ENCODE data around the gene PROSER2. TPM values are rescaled to one million over a fixed set of nuclear protein-coding genes. Genes with fewer than 3 reads are reported as not detected.
A peak's percentile ranks its signal among the peaks of the same experiment; 100 is the strongest.

PROSER2 gene
- polyA plus RNA-seq, 2 of the 4 experiments (the other 2 are of a cell fraction): 10.1 to 14.4 TPM

DNA sequence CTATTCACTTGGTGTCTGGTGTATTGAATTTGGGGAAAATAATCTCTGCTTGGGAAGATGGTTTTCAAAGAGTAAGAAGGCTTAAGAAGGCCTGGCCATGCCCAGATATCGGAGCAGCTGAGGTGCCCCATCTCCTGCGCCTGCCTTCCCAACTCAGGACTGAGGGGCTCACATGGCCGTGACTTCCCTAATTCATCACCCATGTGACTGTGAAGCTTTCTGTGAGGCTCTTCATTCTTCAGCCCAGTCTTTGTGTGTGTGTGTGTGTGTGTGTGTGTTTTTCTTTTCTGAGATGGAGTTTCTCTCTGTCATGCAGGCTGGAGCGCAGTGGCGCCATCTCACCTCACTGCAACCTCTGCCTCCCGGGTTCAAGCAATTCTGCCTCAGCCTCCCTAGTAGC lies 53.2 kb downstream of the PROSER2 start (continued):
- no peak for TF ChIP-seq MAFK (IDR thresholded peaks at IDR 0.05; ENCODE audit: partially characterized antibody)

DNA sequence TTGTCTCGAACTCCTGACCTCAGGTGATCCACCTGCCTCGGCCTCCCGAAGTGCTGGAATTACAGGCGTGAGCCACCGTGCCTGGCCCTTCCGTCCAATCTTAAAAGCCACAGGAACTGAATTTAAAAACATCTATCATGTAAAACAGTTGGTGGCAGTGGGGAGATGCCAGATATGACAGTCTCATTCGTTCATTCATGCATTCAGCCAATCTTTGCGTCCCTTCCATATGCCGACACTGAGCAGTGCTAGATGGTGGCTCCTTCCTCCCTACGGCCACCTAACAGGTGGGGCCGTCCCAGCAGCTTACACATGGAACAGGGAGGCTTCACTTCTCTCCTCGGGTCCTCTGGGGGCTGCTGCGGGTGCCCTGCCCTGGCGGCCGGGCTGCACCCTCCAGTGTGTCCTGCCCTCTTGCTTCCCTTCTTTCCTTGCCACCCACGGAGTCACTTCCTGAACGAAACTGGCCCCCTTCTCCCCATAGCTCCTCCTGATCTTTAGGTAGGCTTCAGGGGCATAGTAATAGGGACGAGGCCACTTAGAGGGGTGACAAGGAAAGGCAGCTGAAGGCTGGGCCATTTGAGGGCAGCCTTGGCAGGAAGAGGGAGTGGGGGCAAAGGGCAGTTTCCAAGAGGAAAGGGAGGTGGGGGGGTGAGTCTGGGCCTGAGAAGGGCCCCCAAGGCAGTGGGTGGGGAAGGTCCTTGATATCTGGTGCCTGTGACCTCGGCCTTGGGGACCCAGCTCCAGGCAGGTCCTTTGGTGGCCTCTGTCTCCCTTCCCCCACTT lies 53.8 kb downstream of the PROSER2 start:
- FAIRE-seq: no peak
- Histone ChIP-seq H3K9me3 (no peaks in the 10 kb centered on the region), H3K27ac (peak overlapping the region; percentile 82 to 92), H3K4me1 (peaks cover 47% of the 10 kb centered on the region), H3K4me2 (0 out of 3 replicates have a peak overlapping the region, but pooled peaks have one; percentile 80), H3K4me3 (no peak overlapping the region)
- TF ChIP-seq, protein P1, sequence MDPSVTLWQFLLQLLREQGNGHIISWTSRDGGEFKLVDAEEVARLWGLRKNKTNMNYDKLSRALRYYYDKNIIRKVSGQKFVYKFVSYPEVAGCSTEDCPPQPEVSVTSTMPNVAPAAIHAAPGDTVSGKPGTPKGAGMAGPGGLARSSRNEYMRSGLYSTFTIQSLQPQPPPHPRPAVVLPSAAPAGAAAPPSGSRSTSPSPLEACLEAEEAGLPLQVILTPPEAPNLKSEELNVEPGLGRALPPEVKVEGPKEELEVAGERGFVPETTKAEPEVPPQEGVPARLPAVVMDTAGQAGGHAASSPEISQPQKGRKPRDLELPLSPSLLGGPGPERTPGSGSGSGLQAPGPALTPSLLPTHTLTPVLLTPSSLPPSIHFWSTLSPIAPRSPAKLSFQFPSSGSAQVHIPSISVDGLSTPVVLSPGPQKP (IDR thresholded peaks at IDR 0.05; ENCODE audit: low read depth, low read length): no peak
- TF ChIP-seq CHD2 (IDR thresholded peaks at IDR 0.05; ENCODE audit: low read length, partially characterized antibody) (no peak), POLR2A (IDR thresholded peaks at IDR 0.05; ENCODE audit: low read length) (no peak), EHMT2 (IDR thresholded peaks at IDR 0.05; ENCODE audit: low read depth) (no peak)
- ChIA-PET POLR2A (no interaction called here), CTCF (interaction anchor here (0.6 to 2.0 kb wide), 9 partner anchors 9 to 662 kb away, joined by 3 to 9 read pairs (median 4); no protein-coding TSS in a partner anchor)
- ATAC-seq: no peak
- WGBS (ENCODE audit: missing lambda C conversion rate): 92% methylated on average over 19 of the region's 19 CpGs
- DNase-seq (ENCODE audit: low read depth in 1 of 2, low spot score in 1 of 2): no peak

DNA sequence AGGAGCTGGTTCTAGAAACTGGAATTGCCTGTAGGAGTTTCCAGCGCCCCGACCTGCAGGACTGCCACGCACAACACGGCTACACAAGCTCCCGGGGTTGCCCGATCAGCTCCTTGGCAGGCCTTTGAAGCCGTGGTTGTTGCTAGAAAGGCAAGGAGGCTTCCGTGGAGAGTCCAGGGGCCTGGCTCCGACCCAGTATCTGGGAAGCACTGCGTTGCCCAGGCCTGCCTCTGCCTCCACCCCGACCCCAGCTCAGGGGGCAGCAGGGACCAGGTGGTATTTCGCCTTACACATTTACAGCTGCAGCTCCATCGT lies 54.4 kb downstream of the PROSER2 start:
- H3K27ac ChIP-seq: peak overlapping the region; percentile 82 to 92
- TF ChIP-seq CHD4 (IDR thresholded peaks at IDR 0.05; ENCODE audit: borderline replicate concordance) (no peak), CBX8 (IDR thresholded peaks at IDR 0.05) (no peak), RARB (CRISPR knock-in tag; IDR thresholded peaks at IDR 0.05) (no peak), MAFK (IDR thresholded peaks at IDR 0.05; ENCODE audit: partially characterized antibody) (no peak), ZFP36 (IDR thresholded peaks at IDR 0.05; ENCODE audit: borderline replicate concordance, partially characterized antibody) (no peak), JUN (IDR thresholded peaks at IDR 0.05) (no peak), GATA3 (IDR thresholded peaks at IDR 0.05; ENCODE audit: borderline replicate concordance) (no peak), SMC3 (IDR thresholded peaks at IDR 0.05) (no peak), HDAC2 (IDR thresholded peaks at IDR 0.05) (no peak), HOXA7 (CRISPR knock-in tag; IDR thresholded peaks at IDR 0.05) (no peak), PHF8 (IDR thresholded peaks at IDR 0.05; ENCODE audit: borderline replicate concordance, low read depth) (no peak), ZSCAN20 (CRISPR knock-in tag; IDR thresholded peaks at IDR 0.05) (no peak), ZC3H11A (IDR thresholded peaks at IDR 0.05) (no peak), ESRRA (IDR thresholded peaks at IDR 0.05; ENCODE audit: borderline replicate concordance, low read length) (no peak), MYC (IDR thresholded peaks at IDR 0.05; ENCODE audit: borderline replicate concordance, low read length) (no peak), CBX2 (IDR thresholded peaks at IDR 0.05; ENCODE audit: borderline replicate concordance, low read depth) (no peak)
- TF ChIP-seq, protein P2, sequence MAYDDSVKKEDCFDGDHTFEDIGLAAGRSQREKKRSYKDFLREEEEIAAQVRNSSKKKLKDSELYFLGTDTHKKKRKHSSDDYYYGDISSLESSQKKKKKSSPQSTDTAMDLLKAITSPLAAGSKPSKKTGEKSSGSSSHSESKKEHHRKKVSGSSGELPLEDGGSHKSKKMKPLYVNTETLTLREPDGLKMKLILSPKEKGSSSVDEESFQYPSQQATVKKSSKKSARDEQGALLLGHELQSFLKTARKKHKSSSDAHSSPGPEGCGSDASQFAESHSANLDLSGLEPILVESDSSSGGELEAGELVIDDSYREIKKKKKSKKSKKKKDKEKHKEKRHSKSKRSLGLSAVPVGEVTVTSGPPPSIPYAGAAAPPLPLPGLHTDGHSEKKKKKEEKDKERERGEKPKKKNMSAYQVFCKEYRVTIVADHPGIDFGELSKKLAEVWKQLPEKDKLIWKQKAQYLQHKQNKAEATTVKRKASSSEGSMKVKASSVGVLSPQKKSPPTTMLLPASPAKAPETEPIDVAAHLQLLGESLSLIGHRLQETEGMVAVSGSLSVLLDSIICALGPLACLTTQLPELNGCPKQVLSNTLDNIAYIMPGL (CRISPR knock-in tag; IDR thresholded peaks at IDR 0.05; ENCODE audit: borderline replicate concordance): no peak
- TF ChIP-seq, protein P3, sequence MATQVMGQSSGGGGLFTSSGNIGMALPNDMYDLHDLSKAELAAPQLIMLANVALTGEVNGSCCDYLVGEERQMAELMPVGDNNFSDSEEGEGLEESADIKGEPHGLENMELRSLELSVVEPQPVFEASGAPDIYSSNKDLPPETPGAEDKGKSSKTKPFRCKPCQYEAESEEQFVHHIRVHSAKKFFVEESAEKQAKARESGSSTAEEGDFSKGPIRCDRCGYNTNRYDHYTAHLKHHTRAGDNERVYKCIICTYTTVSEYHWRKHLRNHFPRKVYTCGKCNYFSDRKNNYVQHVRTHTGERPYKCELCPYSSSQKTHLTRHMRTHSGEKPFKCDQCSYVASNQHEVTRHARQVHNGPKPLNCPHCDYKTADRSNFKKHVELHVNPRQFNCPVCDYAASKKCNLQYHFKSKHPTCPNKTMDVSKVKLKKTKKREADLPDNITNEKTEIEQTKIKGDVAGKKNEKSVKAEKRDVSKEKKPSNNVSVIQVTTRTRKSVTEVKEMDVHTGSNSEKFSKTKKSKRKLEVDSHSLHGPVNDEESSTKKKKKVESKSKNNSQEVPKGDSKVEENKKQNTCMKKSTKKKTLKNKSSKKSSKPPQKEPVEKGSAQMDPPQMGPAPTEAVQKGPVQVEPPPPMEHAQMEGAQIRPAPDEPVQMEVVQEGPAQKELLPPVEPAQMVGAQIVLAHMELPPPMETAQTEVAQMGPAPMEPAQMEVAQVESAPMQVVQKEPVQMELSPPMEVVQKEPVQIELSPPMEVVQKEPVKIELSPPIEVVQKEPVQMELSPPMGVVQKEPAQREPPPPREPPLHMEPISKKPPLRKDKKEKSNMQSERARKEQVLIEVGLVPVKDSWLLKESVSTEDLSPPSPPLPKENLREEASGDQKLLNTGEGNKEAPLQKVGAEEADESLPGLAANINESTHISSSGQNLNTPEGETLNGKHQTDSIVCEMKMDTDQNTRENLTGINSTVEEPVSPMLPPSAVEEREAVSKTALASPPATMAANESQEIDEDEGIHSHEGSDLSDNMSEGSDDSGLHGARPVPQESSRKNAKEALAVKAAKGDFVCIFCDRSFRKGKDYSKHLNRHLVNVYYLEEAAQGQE (IDR thresholded peaks at IDR 0.05): no peak
- TF ChIP-seq, protein P4, sequence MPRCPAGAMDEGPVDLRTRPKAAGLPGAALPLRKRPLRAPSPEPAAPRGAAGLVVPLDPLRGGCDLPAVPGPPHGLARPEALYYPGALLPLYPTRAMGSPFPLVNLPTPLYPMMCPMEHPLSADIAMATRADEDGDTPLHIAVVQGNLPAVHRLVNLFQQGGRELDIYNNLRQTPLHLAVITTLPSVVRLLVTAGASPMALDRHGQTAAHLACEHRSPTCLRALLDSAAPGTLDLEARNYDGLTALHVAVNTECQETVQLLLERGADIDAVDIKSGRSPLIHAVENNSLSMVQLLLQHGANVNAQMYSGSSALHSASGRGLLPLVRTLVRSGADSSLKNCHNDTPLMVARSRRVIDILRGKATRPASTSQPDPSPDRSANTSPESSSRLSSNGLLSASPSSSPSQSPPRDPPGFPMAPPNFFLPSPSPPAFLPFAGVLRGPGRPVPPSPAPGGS (IDR thresholded peaks at IDR 0.05): no peak
- DNase-seq (ENCODE audit: low read depth in 1 of 2, low spot score in 1 of 2) (no peak), FAIRE-seq (no peak), ATAC-seq (no peak)
- ChIA-PET POLR2A (no interaction called here), CTCF (interaction anchor here (0.6 to 2.0 kb wide), 8 partner anchors 10 to 662 kb away, joined by 3 to 9 read pairs (median 4); no protein-coding TSS in a partner anchor)
- peaks cover 52% of the 10 kb centered on the region for H3K4me1 ChIP-seq
- no peak overlapping the region for H3K4me3 ChIP-seq
- WGBS (ENCODE audit: missing lambda C conversion rate): 86% methylated on average over 8 of the region's 13 CpGs
- no peak overlapping the region for H3K4me2 ChIP-seq
- no peaks in the 10 kb centered on the region for H3K9me3 ChIP-seq

Measured in A549 (cell line).